Measurements from ENCODE around the gene MYO9B. TPM values are rescaled to one million over a fixed set of nuclear protein-coding genes. Genes with fewer than 3 reads are reported as not detected.

The MYO9B gene
- total RNA-seq, 1 experiment from 2014 or later, result 63.4 TPM

- no peak for DNase-seq (ENCODE audit: low spot score)
Measured at GRCh38 chr19:17237747-17238706, 162.4 kb downstream of the MYO9B start.

- DNase-seq (ENCODE audit: low spot score), result peak; percentile 68
Measured at GRCh38 chr19:17240062-17240752, 164.6 kb downstream of the MYO9B start.

DNA sequence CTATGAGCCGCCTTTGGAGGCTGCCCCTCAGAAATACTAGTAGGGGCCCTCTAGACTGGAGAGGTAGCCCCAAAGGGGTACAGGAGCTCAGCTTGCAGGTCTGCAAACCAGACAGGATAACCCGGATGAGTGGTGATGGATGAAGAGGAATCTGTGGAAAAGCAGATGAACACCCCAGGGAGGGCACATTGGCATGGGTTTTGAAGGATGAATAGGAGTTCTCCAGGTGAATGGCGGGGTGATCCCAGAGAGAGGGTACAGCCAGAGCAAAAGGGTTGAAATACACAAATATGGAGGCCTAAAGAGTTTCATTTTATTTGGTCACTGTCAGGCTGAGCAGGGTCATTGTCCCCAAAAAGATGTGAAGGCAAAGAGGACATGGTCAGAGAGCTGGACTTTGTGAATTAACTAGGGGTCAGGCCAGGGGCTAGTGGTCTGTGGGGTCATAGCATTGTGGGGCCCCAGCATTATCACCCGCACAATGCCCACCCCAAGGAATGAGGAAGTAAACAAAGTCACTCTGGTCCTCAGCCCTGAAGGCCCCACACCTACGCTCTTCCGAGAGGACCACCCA, 165.3 kb downstream of the MYO9B start:
- DNase-seq (ENCODE audit: low spot score), result no peak

GRCh38 chr19:17242431-17243208, 167.0 kb downstream of the MYO9B start:
- DNase-seq (ENCODE audit: low spot score), result no peak

- DNase-seq (ENCODE audit: low spot score), result no peak
Measured at GRCh38 chr19:17243211-17243829, 167.7 kb downstream of the MYO9B start.

- peak; percentile 47 for DNase-seq (ENCODE audit: low spot score)
Measured at GRCh38 chr19:17243830-17244617, 168.4 kb downstream of the MYO9B start.

DNA sequence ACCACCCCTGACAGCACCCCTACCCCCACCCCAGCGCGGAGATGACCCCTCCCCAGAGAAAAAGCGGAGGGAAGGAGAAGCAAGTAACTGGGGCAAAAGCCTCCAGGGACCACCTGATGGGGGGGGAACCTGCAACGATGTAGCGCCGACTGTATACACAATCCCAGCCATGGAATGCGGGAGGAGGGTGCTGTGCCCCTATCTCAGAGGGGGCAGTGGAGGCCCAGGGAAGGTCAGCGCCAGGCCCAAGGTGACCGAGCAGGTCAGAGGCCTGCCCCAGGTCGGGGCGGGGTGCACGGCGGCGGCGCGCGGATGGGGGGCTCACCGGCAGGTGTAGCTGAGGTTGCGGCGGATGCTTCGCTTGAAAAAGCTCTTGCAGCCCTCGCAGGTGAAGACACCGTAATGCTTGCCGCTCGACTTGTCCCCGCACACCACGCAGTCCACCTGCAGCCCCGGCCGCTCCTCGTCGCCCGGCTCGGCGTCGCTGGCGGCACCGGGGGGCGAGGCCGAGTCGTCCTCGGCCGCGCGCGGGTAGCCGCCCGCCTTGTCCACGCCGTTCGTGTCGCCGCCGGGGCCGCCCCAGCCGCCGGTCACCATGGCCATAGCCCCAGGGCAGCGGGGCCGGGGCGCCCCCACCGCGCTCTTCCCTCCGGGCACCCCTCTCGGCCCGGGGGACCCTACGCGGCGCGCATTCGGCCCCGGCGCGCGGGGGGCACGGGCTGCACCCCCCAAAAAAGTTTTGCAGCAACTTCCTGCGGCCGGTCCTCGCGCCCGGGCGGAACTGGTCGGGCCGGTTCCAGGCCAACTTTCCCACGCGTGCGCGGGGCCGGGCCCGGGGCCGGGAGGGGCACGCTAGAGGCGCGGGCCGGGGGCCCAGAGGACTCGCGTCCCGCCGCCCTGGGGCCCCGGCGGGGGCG, 169.3 kb downstream of the MYO9B start:
- no peak for DNase-seq (ENCODE audit: low spot score)

DNA sequence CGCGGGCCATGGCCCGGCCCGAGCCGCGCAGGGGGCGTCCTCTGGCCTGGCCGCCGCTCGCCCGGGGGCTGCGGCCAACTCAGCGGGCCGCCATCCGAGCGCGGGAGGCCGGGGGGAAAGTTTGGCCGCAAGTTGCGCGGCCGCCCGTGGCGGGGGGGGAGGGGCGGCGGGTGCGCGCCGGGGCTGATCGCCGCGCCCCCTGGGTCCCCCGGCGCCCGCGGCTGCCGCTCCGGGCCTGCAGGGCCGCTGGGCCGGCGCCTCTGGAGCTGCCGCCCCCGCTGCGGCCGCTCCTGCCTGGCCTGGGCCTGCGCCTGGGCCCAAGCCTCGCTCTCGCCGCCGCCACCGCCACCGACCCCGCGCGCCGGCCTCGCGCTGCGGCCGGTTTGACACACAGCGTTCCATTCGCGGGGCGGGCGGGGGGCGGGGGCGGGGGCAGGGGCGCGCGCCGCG, 170.0 kb downstream of the MYO9B start, which contains the start of gene NR2F6:
Gene NR2F6 (minus strand): TSS at position 385 of the 450 bp plus-strand sequence. CDS start 699 bp downstream, outside the sequence.
- no peak for DNase-seq (ENCODE audit: low spot score)

- DNase-seq (ENCODE audit: low spot score), result peak; percentile 60
Measured at GRCh38 chr19:17246681-17247425, 171.3 kb downstream of the MYO9B start.

DNA sequence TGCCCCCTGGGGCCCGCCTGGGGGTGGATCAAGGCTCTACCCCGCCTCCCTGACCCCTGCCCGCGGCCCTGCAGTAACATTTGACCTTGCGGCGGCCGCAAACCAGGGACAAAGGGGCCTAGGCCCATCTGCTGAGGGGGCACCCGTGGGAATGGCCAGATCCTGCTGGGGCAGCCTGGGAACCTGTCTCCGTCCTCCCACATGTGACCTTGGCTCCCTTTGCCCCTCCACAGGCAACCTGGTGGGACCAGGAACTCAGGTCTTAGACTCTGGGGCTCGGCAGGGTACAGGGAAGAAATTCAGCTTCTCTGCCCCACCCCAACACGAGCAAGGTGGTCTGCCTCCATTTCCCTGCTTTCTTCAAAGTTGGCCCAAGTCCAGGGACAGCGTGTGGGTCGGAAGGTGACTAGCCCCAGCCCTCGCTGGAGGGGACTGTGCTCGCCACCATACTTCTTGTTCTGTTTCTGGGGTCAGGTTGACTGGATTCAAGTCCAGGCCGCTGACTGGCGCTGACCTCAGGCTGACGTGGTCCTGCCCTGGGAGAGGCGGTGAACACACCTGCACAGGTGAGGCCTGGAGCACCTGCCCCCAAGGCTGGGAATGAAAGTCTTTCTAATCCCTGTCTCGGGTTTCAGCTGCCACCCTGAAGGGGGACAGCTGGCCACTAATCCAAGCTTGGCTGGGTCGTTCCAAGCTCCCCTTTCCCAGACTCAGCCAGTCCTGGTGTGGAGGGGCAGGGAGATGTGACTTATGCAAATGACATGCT, 172.6 kb downstream of the MYO9B start:
- no peak for DNase-seq (ENCODE audit: low spot score)

GRCh38 chr19:17249887-17250548, 174.4 kb downstream of the MYO9B start:
- DNase-seq (ENCODE audit: low spot score), result no peak

DNA sequence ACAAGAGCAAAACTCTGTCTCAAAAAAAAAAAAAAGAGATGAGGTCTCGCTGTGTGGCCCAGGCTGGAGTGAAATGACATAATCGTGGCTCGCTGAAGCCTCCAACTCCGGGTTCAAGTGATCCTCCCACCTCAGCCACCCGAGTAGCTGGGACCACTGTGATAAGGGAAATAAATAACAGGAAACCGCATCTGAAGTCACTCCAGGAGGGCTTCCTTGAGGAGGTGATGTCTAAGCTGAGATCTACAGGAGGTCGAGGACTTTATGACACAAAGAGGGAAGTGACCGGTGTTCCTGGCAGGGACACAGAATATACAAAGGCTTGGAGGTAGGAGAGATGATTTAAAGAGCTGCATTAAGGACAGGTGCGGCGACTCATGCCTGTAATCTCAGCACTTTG, 179.1 kb downstream of the MYO9B start:
- DNase-seq (ENCODE audit: low spot score), result no peak

- DNase-seq (ENCODE audit: low spot score), result no peak
Measured at GRCh38 chr19:17255150-17255621, 179.6 kb downstream of the MYO9B start.

DNA sequence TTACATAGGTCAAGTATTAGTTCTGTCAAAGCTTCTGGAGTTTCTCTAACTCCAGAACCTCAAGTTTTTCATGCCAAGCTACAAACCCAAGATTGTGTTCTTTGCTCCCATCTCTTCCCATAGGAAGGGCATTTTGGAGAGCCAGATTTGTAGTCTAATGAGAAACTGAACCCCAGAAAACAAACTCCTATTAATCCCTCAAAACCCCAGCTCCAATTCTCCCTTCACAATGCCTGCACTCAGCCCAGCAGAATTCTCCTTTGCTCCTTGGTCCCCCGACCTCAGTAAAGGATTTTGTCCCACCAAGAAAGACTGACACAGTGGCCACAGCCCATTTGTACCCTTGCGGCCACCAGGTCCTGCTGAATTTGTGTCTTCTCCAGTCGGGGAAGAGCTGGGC, 180.6 kb downstream of the MYO9B start:
- DNase-seq (ENCODE audit: low spot score), result no peak

GRCh38 chr19:17259118-17259780, 183.7 kb downstream of the MYO9B start:
- DNase-seq (ENCODE audit: low spot score), result no peak

GRCh38 chr19:17259934-17260333, 184.4 kb downstream of the MYO9B start:
- no peak for DNase-seq (ENCODE audit: low spot score)

All from HT-29 (cell line).